T-helper 2 cell (primary cell): ENCODE data around the gene FGF3.
A peak's percentile ranks its signal among the peaks of the same experiment; 100 is the strongest.

ENCODE experiments used
- DNase-seq, 5 experiments: peaks; one replicate each; pipeline versions ENCODE4 v3.0.0 to v3.0.0-alpha.2; 2012 to 2022

FGF3 gene

DNA sequence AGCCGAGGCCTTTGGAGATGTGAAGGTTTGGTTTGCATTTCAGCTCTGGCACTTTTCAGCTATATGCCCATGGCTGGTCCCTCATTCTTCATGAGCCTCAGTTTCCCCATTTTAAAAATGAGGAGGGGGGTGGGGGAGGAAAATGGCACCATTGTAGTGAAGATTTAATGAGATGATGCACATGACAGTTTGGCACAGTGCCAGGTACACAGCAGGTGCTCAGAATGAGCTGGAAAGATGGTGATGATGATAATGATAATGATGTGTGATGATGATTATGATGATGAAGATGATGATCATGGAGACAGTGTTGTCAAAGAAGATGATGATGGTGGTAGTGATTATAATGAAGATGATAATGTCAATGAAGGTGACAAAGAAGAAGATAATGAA, 24.3 kb upstream of the FGF3 start:
- no peak for DNase-seq

DNA sequence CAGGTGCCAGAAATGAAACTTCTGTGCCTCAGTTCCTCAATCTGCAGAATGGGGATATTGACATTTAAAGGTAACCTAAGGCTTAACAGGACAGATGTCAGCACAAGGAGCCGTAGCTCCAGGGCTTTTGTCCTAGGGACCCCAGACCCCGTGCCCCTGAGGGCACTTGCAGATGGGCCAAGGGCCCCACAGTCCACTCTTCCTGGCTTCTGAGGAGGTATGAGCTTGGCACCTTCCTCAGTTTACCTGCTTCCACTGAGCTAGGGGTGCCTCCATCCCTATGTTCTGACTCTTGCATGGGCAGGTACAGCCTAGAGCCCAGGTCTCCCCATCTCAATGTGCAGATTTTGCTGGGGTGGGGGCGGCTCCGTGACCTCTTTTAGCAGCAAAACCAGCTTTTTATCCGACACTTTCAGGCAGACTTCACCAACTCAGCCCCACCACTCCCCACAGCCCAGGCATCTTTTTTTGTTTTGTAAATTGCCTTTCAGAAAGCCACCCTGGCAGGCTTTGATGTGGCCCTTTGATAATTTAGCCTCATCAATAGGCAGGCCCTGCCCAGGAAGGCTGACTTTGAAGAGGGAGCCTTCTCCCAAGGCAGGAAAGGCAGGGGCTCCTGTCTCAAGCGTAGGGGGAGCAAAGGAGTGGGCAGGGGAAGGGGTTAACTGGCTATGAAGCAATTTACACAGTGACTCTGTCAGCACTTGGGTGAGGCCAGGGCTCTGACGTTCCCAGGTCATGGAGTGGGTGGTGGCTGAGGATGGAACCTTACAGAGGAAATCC, 23.7 kb upstream of the FGF3 start:
- no peak for DNase-seq

GRCh38 chr11:69841859-69842698, 22.9 kb upstream of the FGF3 start:
- peak in 1 of 5 experiments; percentile 19 for DNase-seq

DNA sequence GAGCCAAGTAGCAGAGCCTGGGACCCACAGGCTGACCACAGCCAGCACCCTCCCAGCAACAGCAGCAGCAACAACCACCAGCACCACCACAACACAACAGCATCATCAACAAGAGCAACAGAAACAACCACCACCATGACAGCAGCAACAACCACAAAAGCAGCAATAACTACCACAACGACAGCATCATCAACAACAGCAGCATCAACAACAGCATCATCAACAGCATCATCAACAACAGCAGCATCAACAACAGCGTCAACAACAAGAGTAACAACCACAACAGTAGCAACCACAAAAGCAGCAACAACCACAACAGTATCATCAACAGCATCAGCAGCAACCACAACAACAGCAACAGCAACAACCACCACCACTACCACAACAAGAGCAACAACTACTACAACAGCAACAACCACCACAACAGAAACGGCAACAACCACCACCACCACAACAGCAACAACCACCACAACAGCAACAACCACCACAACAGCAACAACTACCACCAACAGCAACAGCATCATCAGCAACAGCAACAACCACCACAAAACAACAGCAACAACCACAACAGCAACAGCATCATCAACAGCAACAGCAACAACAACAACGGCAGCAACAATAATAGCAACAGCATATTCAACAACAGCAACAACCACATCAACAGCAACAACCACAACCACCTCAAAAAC, 22.1 kb upstream of the FGF3 start:
- DNase-seq = peak in 1 of 5 experiments; percentile 35

DNA sequence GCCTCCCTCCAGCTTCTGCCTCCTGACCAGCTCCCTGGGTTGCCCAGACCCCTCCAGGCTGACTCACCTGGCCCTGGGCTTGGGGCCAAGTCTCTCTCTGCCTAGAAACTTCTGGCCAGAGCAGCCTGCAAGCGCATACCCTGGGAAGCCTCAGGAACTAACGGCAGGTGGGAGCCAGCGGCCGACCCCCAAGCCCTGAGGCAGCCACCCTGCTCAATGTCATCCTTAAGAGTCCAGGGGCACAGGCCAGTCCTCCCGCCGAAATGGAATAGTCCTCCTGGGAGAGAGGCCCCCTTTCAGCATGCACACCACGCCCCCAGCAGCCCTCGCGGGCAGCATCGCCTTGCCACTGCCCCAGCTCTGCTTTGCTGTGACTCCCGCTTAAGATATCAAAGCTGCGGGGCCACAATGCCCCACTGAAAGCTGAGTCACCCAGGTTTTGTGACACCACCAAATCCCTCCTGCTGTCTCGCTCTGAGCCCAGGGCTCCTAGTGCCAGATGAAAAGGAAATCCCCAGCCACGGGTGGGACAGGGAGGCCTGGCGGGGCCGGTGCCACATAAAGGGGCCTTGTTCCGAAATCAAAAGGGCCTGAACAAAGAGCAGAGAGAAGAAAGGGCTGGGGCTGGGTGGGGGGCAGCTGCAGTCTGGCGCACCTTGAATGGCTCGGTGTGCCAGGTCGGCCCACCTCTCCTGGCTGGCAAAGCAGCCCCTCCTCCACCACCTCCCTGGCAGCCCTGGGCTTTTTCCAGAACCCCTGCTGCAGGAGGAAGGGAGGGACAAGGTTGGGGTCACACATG, 21.4 kb upstream of the FGF3 start:
- DNase-seq = no peak

DNA sequence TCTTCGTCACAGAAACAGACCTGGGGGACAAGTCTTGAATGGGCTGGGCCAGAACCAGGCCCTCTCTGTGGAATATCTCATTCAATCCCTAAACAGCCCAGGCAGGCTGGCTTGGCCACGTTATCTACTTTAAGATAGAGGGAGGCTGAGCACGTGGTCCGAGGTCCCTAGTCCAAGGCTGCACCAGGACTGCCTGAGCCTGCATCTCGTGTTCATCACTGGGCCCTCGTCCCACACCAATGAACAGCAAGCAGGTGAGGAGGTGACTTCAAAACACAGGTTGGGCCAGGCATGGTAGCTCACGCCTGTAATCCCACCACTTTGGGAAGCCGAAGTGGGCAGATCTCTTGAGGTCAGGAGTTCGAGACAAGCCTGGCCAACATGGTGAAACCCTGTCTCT, 20.3 kb upstream of the FGF3 start:
- DNase-seq = no peak

GRCh38 chr11:69837791-69838190, 18.6 kb upstream of the FGF3 start:
- no peak for DNase-seq

- no peak for DNase-seq
Observed at GRCh38 chr11:69836401-69836800, 17.2 kb upstream of the FGF3 start.

GRCh38 chr11:69834811-69835800, 15.9 kb upstream of the FGF3 start:
- DNase-seq = peak in 1 of 5 experiments; percentile 25

DNA sequence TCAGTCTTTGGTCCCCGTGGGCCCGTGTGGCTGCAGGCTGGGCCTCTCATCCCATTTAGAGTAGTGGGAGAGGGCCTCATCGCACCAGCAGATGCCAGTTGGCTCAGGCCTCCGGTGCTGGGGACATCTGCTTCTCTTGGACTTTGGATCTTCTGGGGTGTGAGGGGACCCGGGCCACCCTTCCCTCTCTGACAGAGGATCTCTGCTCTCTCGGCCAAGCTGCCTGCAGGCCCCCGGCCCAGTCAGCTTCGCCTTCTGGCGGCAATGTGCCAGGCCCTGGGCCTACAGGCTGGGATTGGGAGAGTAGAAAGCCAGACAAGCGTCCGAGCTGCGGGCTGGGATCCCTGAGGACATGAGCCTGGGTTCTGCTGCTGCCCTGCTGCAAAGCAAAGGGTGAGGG, 15.0 kb upstream of the FGF3 start:
- DNase-seq = no peak

GRCh38 chr11:69832561-69833413, 13.6 kb upstream of the FGF3 start:
- no peak for DNase-seq

- no peak for DNase-seq
Observed at GRCh38 chr11:69831985-69832384, 12.8 kb upstream of the FGF3 start.

GRCh38 chr11:69830086-69830485, 10.9 kb upstream of the FGF3 start:
- no peak for DNase-seq

DNA sequence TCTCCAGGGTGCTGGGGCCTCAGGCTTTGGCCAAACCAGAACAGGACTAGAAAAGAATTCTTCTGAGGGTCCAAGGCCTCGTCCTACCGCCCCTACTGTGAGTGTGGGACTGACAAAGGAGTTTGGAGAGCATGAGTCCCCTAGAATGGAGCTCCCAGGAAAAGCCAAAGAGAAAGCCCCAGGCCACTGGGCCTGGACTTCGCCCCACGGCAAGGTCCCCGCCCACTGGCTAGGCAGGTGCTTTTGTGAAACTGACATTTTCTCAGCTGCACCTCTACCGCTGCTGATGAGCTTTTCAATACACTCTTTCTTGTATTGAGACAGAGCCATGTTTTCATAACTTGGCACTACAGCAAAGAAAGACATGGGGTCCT, 9.7 kb upstream of the FGF3 start:
- DNase-seq = no peak

DNA sequence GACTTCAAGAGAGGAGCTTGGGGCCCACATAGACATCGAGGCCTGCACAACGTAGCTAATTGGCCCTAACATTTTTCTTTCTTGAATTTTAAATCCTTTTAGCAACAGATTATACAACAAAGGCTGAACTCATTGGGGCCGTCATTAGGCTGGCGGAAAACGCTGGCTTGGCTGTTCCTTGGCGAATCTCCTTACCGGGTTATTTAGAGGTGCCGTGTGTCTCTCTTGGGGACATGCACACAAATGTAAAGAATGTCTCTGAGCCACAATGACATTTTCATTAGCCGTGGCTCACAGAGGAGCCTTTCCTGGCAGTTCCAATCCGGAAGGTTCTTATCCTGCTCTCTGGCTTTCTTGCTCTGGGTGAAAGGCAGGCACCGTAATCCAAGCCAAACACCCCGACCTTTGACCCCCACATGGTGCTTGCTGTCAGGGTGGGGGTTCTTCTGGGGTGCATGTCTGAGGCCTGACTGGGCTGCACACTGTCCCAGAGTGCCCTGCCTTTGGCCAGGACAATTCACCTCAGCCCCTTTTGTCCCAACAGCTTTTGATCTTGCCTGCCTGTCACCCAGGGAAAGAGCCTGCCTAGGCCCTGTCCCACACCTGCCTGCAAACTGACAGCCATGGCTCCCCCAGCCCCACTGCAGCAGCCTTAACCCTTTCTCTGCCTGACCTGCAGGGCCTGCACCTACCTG, 9.2 kb upstream of the FGF3 start:
- DNase-seq = no peak

DNA sequence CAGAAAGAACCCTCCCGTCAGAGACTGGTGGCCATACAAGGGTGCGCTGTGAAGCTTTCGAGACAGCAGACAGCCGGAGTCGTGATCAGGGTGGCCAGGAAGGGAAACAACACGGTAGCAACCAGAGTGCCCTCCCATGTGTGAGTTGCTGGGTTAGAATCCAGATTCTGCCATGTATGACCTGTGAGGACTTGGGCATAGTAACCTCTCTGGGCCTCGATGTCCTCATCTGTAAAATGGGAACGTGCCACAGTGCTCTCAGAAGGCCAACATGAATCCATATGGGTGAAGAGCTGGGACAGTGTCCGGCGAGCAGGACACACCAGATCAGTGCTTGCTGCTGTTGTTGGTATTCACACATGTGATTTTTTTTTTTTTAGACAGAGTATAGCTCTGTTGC, 7.6 kb upstream of the FGF3 start:
- no peak for DNase-seq

DNA sequence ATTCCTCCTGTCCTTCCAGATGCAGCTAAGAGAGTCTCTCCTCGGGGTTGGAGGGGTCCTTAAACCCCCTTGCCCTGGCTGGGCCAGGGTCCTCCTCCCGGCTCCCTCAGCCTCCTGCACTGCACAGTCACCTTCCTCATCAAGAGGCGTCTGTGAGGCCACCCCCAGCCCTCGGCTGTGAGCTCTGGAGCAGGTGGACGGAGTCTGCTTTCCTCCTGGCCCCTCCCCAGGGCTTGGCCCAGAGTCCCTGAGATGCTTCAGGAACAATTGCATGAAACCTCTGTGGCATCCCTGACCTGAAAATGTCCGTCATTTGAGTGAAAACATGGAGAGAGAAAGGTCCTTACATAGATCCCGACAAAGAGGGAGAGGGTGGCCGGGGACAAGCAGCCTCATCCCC, 6.7 kb upstream of the FGF3 start:
- DNase-seq = no peak

DNA sequence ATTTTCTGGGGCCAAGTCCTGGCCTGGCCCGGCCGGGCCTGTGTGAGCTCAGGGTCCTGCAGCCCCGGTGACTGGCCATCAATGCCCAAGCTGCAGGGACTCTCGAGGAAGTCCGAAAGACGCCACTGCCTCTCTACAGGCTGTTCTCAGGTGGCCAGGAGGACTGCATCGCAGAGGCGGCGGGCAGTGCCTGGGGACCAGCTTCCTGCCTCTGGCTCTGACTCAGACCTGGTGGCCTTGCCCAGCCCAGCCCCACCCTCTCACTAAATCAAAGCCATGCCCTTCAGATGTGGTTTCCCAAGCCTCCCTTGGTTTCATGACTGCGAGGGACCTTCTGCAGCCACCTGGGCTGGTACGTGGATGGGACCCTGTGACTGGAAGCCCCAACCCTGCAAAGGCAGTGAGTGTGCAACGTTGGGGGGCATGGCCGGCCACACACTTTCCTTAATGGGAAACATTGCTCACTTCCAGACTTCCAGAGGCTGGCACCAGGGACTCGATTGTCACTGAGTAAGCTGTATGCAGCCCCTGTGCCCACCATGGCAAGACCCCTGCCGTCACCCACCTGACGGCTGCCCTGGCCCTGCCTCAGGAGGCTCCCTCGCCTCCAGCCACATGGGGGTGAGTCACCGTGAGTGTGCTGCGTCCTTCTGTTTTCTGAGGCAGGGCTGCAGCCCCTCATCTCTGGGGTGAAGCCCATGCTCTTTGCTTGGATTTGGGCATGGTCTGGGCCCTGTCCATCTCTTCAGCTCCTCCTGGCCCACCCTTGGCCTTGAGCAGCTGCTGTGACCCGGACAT, 6.0 kb upstream of the FGF3 start:
- DNase-seq = no peak
